Smooth muscle cell of the coronary artery (primary cell): ENCODE results near the gene TCEANC2. TPM values are rescaled to one million over a fixed set of nuclear protein-coding genes. Genes with fewer than 3 reads are reported as not detected.

Experiments
- total RNA-seq: library from RNA; depleted of rRNA; stranded (reverse); fragments of >200 nt; gene quantifications from 2 replicates; pipeline ENCODE4 v1.2.3, GENCODE V29; 2014; ENCODE audit warnings: low replicate concordance

Gene TCEANC2
- 2.6 and 4.4 TPM in 2 replicates for total RNA-seq

DNA sequence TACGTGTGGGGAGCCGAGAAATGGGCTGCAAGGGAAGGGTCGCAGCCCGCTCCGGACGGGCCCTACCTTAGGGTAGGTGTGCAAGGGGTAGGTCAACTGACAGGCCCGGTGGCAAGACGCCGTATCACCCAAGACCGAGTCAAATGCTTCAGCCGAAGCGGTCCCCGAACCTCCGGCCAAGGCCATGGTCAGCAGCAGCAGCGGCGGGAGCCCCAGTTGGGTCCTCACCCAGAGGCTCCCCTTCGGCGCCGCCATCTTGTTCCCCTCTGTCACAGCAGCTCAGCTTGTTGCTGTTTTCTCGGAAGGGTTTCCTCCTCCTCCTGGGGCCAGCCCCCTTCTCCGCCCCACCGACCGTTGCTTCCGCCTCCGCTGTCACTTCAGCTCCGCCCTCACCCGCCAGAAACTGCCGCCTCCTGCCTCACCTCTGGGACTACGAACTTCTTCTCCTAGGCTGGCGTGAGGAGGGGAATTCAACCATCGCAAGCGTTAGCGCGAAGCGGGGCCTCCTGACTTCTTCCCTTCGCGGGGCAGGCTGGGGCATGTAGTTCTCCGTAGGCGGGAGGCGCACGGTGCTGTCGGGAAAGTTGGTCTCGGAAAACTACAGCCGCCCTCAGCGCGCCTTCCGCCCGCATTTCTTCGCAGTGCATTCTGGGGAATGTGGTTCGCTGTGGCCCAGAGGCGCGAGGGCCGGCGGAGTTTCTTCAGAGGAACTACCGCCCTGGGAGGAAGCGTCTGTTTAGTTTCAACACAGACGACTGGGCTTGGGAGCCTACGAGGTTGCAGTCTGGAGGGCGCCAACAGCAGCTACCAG lies at the start of gene TCEANC2, which contains the start of gene TMEM59:
TSS of gene TCEANC2 (plus strand) at position 675 of the 811 bp plus-strand sequence. CDS start 815 bp downstream, outside the sequence.
TSS of gene TMEM59 (minus strand) at position 271 of the 811 bp plus-strand sequence. CDS start at position 255, 16 bp downstream.

GRCh38 chr1:54017979-54018378 lies 35.4 kb upstream of the TCEANC2 start, which contains the start of gene LDLRAD1:
LDLRAD1 (minus strand) TSS chr1:54018186; CDS start chr1:54018112, 74 bp downstream.

DNA sequence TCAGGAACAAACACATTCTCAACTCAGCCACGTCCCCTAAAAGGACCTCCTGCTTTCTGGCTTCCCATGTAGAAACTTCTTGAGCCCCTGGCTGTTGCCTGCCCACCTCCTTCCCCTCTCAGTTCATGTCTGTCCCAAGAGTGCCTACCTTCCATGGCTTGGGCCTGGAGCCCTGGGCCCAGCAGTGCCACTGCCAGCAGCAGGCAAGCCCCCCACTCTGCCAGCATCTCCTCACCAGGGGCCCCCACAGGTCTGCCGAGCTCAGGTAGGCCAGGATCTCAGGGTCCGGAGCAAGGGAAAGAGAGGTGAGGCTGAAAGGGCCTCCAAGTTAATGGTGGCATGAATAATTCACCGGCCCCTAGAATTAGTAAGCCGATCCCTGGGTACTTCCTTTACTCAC lies 99.3 kb downstream of the TCEANC2 start, which contains the start of gene CDCP2:
TSS of gene CDCP2 (minus strand) at position 305 of the 400 bp plus-strand sequence. CDS start at position 227, 78 bp downstream.

Other genes starting within 250 kb of the TCEANC2 start
- gene NDC1, start 215.3 kb upstream of the TCEANC2 start, total RNA-seq, result 5.9 and 9.3 TPM in 2 replicates
- gene YIPF1, start 163.8 kb upstream of the TCEANC2 start, total RNA-seq, result 14.4 and 20.6 TPM in 2 replicates
- not detected in 2 replicates for gene DIO1, start 159.4 kb upstream of the TCEANC2 start, total RNA-seq
- gene IFT25, start 107.9 kb upstream of the TCEANC2 start, total RNA-seq, result 9.5 and 18.8 TPM in 2 replicates
- gene LRRC42, start 107.3 kb upstream of the TCEANC2 start, total RNA-seq, result 9.5 and 27.1 TPM in 2 replicates
- gene LDLRAD1, start 35.4 kb upstream of the TCEANC2 start, total RNA-seq, result not detected in 2 replicates
- gene TMEM59, start 404 bp upstream of the TCEANC2 start, total RNA-seq, result 312 and 606 TPM in 2 replicates
- gene CDCP2, start 99.4 kb downstream of the TCEANC2 start, total RNA-seq, result not detected in 2 replicates
- gene CYB5RL, start 146.4 kb downstream of the TCEANC2 start, total RNA-seq, result 3.5 and 3.7 TPM in 2 replicates
- 25.7 and 47.0 TPM in 2 replicates for gene MRPL37, start 146.6 kb downstream of the TCEANC2 start, total RNA-seq